Fibroblast of pulmonary artery (primary cell): Measurements from ENCODE around the gene FAM120B.
"Not testable (repeated sequence)": the region's sequence is repeated elsewhere in the genome, so short reads cannot be mapped to it uniquely, and the experiment has no call there.

Source experiments
- DNase-seq: peaks from one replicate; pipeline ENCODE4 v3.0.0-alpha.2; 2010; ENCODE audit warnings: low read depth
- H3K4me3 ChIP-seq: replicated peaks from 2 replicates; pipeline ENCODE4 v1.5.1; 2011; ENCODE audit warnings: low read depth, mild to moderate bottlenecking, control low read depth, low read length, moderate library complexity
- TF ChIP-seq, protein P1 (sequence below): IDR thresholded peaks from 2 replicates; pipeline ENCODE4 v1.5.1; 2011; ENCODE audit warnings: mild to moderate bottlenecking, control low read depth, low read length, inconsistent platforms; ENCODE audit errors: missing control alignments

FAM120B gene

DNA sequence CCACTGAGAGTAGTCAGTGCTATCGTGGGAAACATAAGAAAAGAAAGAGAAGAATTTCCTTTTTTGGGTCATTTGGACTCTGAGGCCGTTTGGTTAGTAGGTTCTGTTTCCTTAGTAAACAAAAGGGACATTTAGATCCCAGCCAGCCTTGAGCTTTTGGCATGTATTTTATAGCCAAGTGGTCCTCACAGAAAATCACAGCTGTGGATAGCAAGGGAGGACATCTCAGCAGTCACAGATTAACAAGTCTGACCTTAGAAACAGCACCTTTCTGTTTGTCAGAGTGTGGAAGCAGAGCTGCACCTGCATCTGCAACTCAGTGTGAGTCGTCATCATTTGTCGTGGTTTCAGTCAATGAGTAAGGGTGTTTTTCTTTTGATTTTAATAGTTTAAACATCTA, 40.5 kb downstream of the FAM120B start:
- no peak overlapping the region for H3K4me3 ChIP-seq
- TF ChIP-seq, protein P1, sequence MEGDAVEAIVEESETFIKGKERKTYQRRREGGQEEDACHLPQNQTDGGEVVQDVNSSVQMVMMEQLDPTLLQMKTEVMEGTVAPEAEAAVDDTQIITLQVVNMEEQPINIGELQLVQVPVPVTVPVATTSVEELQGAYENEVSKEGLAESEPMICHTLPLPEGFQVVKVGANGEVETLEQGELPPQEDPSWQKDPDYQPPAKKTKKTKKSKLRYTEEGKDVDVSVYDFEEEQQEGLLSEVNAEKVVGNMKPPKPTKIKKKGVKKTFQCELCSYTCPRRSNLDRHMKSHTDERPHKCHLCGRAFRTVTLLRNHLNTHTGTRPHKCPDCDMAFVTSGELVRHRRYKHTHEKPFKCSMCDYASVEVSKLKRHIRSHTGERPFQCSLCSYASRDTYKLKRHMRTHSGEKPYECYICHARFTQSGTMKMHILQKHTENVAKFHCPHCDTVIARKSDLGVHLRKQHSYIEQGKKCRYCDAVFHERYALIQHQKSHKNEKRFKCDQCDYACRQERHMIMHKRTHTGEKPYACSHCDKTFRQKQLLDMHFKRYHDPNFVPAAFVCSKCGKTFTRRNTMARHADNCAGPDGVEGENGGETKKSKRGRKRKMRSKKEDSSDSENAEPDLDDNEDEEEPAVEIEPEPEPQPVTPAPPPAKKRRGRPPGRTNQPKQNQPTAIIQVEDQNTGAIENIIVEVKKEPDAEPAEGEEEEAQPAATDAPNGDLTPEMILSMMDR, result no peak
- DNase-seq, result no peak

DNA sequence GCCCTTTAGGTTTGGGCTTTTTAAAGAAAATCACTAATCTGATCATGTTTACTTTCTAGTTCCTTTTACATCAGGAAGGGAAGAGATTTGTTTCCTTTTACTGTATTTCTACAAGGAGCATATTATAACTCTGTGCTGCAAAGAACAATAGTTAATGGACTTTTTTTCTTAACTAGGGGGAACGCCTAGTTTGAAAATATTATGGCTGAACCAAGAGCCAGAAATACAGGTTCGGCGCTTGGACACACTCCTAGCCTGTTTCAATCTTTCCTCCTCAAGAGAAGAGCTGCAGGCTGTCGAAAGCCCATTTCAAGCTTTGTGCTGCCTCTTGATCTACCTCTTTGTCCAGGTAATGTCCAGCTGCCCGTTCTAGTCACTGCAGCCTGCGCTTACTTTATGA, 41.4 kb downstream of the FAM120B start:
- TF ChIP-seq, protein P1, result no peak
- H3K4me3 ChIP-seq, result no peak overlapping the region

GRCh38 chr6:170351456-170351855, 44.9 kb downstream of the FAM120B start:
- not testable (repeated sequence) for H3K4me3 ChIP-seq, DNase-seq

More for the DNA sequence above, 41.4 kb downstream of the FAM120B start:
- no peak for DNase-seq

GRCh38 chr6:170355190-170355589, 48.6 kb downstream of the FAM120B start:
- DNase-seq, H3K4me3 ChIP-seq: not testable (repeated sequence)

- TF ChIP-seq, protein P1, result no peak
- DNase-seq, result no peak
Observed at GRCh38 chr6:170355661-170356060, 49.1 kb downstream of the FAM120B start.

GRCh38 chr6:170357812-170358211, 51.3 kb downstream of the FAM120B start:
- TF ChIP-seq, protein P1, result no peak
- no peak for DNase-seq
- H3K4me3 ChIP-seq, result no peak overlapping the region

More at GRCh38 chr6:170355661-170356060, 49.1 kb downstream of the FAM120B start:
- no peak overlapping the region for H3K4me3 ChIP-seq

DNA sequence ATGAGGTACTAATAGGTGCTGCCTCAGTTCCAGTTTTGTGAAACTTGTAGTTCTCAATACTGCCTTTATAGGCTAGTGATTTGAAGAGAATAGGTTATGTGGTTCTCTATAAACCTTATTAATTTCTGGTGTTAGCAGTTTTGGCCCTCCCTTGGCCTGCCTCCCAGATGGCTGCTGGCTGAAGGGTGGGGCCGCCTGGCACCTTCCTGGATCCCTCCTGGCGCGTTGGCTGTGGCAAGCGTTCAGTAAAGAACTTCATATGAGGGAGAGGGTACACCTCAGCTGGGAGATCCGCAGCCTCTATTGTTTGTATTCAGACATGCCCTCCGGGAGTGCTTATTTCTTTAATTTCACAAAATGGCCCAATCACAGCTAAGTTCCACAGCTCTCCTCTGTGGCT, 51.9 kb downstream of the FAM120B start:
- TF ChIP-seq, protein P1, result no peak
- no peak overlapping the region for H3K4me3 ChIP-seq
- no peak for DNase-seq

DNA sequence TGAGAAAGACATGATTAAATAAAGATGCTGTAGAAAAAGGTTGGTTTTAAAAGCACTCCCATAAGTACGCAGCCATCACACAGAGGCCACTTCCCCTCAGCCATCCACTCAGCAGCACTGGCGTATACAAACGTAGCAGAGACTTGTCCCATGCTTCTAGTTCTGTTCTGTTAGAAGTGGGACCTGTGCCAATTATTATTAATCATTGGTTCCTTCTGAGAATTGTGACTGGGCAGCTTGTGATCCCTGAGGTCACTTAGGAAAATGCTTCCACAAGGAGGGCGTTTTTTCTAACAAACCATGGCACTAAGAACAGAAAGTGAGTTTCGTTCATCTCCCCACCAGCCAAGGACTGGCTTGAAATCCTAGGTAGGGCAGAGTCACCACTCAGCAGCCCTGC, 53.9 kb downstream of the FAM120B start:
- DNase-seq, result peak; percentile 34
- TF ChIP-seq, protein P1, result no peak
- no peak overlapping the region for H3K4me3 ChIP-seq
